ENCODE results near the gene ADO.

The ADO gene

DNA sequence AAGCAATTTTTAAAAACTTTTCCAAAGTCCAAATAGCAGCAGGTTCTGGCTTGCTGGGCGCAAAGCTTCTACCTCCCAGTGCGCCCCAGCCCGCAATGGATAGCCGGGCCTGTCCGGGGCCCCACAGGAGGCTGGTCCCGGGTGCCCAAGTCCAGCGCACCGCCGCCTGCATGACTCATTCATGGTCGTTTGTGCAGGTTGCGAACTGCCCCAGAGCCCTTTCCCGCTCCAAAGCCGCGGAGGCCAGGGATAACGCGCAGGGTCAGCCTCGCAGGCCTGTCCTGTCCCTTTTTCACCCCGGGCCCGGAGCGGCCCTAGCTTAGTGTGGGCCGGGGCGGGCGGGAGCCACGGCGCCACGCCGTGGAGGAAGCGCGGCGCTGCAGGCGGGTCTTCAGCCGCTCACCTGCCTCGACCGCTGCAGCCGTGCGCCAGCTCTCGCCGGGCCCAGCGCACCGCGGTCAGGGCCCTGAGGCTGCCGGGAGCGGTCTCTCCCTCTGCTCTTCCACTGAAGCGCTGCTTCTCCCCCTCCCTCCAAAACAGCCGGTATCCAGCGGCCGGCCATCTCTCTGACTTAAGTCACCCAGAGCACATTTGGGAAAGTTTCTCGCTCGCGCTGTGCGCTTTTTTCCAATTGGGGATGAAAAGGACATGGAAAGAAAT, 13.4 kb downstream of the ADO start:
- H3K4me3 ChIP-seq (ENCODE audit: low read length in 2 of 2): peak overlapping the region; percentile 67 to 81
- H3K27me3 ChIP-seq (ENCODE audit: control insufficient read depth in 2 of 2, insufficient read depth in 2 of 2, low read length in 2 of 2): peaks cover 22 to 40% of the 10 kb centered on the region in 2 donors
- peak overlapping the region; percentile 74 to 86 for H3K27ac ChIP-seq (ENCODE audit: low read depth in 2 of 2, low read length in 2 of 2)
- no peaks in the 10 kb centered on the region for H3K9me3 ChIP-seq (ENCODE audit: control insufficient read depth in 2 of 2, low read length in 2 of 2)
- peaks cover 18 to 32% of the 10 kb centered on the region in 2 donors for H3K4me1 ChIP-seq (ENCODE audit: control insufficient read depth in 2 of 2, insufficient read depth in 2 of 2, low read length in 2 of 2)
- peak overlapping the region; percentile 56 to 76 for H3K9ac ChIP-seq (ENCODE audit: low read depth in 1 of 2, low read length in 2 of 2)
- H3K36me3 ChIP-seq (ENCODE audit: control insufficient read depth in 2 of 2, insufficient read depth in 2 of 2, low read length in 2 of 2): no peaks in the 10 kb centered on the region

DNA sequence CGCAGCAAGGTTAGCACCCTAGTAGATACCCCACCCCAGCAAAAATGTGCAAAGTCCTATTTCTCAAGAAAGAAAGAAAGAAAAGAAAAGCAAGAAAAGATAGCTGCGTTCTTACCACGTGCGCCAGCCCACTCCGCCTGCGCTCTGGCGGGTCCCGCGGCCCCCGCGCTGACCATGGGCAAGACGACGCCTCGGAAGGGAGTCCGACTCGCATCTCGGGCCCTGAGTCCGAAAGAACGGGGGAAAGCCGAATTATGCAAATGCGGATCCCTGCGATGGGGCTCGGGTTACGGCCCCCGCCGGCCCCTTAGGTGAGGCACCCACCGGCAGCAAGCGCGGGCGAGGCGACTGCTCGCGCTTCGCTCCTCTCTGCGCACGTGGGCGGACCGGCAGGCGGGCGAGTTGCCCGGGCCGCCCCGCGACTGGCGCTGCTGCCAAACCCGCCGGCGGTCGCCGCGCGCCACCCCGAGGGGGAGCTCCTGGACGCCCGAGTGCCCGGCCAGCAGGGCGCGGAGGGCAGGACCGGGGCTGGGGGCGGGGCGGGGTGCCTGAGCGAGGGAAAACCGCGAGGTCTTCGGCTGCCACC, 14.0 kb downstream of the ADO start:
- Histone ChIP-seq H3K9me3 (ENCODE audit: control insufficient read depth in 2 of 2, low read length in 2 of 2) (no peaks in the 10 kb centered on the region), H3K27me3 (ENCODE audit: control insufficient read depth in 2 of 2, insufficient read depth in 2 of 2, low read length in 2 of 2) (peaks cover 22 to 40% of the 10 kb centered on the region in 2 donors), H3K27ac (ENCODE audit: low read depth in 2 of 2, low read length in 2 of 2) (no peak overlapping the region), H3K36me3 (ENCODE audit: control insufficient read depth in 2 of 2, insufficient read depth in 2 of 2, low read length in 2 of 2) (no peaks in the 10 kb centered on the region), H3K4me1 (ENCODE audit: control insufficient read depth in 2 of 2, insufficient read depth in 2 of 2, low read length in 2 of 2) (peaks cover 18 to 32% of the 10 kb centered on the region in 2 donors), H3K4me3 (ENCODE audit: low read length in 2 of 2) (peak overlapping the region; percentile 67 to 81), H3K9ac (ENCODE audit: low read depth in 1 of 2, low read length in 2 of 2) (peak overlapping the region in 1 of 2 donors; percentile 76)

DNA sequence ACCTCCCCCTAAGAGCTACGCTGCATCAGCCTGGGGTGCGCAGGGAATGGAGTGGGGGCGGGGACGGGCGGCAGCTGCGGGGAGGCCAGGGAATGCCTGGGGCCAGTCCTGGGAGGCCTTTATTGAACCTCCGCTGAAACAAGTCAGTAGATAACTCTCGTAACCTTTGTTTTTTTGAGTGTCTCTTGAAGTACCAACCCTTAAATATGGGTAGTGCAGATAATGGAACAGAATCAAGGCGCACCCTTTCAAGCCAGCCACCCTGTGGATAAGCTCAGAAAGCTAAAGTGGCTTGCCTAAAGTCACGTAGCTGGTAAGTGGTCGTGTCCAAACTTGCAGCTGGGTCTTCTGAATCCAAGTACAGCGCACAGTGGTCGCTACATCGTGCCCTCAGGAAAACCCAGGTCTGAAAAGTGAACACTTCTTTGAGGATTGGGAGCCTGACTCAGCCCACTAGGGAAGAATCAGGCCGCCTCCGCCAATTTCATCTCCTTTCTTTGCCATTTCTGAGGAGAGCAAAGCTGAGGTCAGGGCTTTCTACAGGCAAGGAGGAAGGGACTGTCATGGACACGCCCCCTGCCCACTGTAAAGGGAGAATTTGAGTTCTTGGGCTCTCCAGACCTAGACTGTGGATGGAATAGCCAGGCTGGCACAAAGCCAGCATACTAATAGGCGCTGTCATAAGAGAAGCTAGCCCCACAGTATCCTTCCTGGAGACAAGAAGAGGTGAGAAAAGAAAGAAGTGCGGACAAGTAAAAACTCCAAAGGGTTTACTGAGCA, 14.8 kb downstream of the ADO start:
- H3K9me3 ChIP-seq (ENCODE audit: control insufficient read depth in 2 of 2, low read length in 2 of 2): no peaks in the 10 kb centered on the region
- H3K4me3 ChIP-seq (ENCODE audit: low read length in 2 of 2): no peak overlapping the region
- no peaks in the 10 kb centered on the region for H3K36me3 ChIP-seq (ENCODE audit: control insufficient read depth in 2 of 2, insufficient read depth in 2 of 2, low read length in 2 of 2)
- H3K27ac ChIP-seq (ENCODE audit: low read depth in 2 of 2, low read length in 2 of 2): no peak overlapping the region
- H3K27me3 ChIP-seq (ENCODE audit: control insufficient read depth in 2 of 2, insufficient read depth in 2 of 2, low read length in 2 of 2): peaks cover 16 to 37% of the 10 kb centered on the region in 2 donors
- H3K9ac ChIP-seq (ENCODE audit: low read depth in 1 of 2, low read length in 2 of 2): no peak overlapping the region
- H3K4me1 ChIP-seq (ENCODE audit: control insufficient read depth in 2 of 2, insufficient read depth in 2 of 2, low read length in 2 of 2): peaks cover 18 to 31% of the 10 kb centered on the region in 2 donors

DNA sequence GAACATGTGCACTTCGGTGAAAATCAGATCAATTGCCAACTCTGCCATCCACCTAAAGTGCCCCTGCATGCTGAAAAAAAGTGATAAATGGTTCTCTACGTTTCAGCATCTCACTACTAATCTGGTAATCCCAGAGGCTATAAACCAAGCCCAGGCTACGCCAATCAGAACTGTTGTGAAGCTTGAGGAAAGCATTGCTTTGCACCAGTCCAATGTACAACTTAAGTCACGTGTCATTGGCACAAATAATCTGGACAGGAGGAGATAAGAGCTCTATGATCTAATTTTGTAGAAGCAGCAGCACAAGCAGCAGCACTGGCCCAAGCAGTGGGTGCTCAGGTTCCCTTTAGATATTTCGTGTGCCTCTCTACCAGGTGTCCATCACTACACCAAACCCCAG, 16.1 kb downstream of the ADO start:
- Histone ChIP-seq H3K4me1 (ENCODE audit: control insufficient read depth in 2 of 2, insufficient read depth in 2 of 2, low read length in 2 of 2) (peaks cover 11 to 21% of the 10 kb centered on the region in 2 donors), H3K27me3 (ENCODE audit: control insufficient read depth in 2 of 2, insufficient read depth in 2 of 2, low read length in 2 of 2) (peaks cover 10 to 25% of the 10 kb centered on the region in 2 donors)

DNA sequence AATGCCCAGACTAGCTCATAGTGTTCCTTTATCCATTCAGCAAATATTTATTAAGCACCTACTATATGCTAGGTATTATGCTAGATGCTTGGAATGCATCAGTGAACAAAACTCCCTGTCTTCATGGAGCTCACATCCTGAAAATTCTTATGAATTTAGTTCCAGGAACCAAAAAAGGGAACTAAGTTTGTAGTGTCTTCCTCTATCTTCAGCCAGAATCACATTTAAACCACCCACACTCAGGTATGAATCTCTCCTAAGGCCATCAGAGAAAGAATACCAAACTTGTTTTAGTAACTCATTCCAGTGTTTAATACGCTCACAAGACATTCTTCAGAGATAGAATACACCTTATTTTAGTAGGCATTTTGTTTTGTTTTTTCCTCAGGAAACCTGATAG, 21.8 kb downstream of the ADO start:
- Histone ChIP-seq H3K9me3 (ENCODE audit: control insufficient read depth in 2 of 2, low read length in 2 of 2) (no peaks in the 10 kb centered on the region), H3K27me3 (ENCODE audit: control insufficient read depth in 2 of 2, insufficient read depth in 2 of 2, low read length in 2 of 2) (peaks cover 0 to 3% of the 10 kb centered on the region in 2 donors), H3K4me1 (ENCODE audit: control insufficient read depth in 2 of 2, insufficient read depth in 2 of 2, low read length in 2 of 2) (no peaks in the 10 kb centered on the region), H3K9ac (ENCODE audit: low read depth in 1 of 2, low read length in 2 of 2) (no peak overlapping the region), H3K4me3 (ENCODE audit: low read length in 2 of 2) (no peak overlapping the region), H3K27ac (ENCODE audit: low read depth in 2 of 2, low read length in 2 of 2) (no peak overlapping the region), H3K36me3 (ENCODE audit: control insufficient read depth in 2 of 2, insufficient read depth in 2 of 2, low read length in 2 of 2) (no peaks in the 10 kb centered on the region)

More for the DNA sequence above, 16.1 kb downstream of the ADO start:
- H3K27ac ChIP-seq (ENCODE audit: low read depth in 2 of 2, low read length in 2 of 2): no peak overlapping the region
- H3K9me3 ChIP-seq (ENCODE audit: control insufficient read depth in 2 of 2, low read length in 2 of 2): no peaks in the 10 kb centered on the region
- no peak overlapping the region for H3K9ac ChIP-seq (ENCODE audit: low read depth in 1 of 2, low read length in 2 of 2)
- H3K4me3 ChIP-seq (ENCODE audit: low read length in 2 of 2): no peak overlapping the region
- H3K36me3 ChIP-seq (ENCODE audit: control insufficient read depth in 2 of 2, insufficient read depth in 2 of 2, low read length in 2 of 2): no peaks in the 10 kb centered on the region

DNA sequence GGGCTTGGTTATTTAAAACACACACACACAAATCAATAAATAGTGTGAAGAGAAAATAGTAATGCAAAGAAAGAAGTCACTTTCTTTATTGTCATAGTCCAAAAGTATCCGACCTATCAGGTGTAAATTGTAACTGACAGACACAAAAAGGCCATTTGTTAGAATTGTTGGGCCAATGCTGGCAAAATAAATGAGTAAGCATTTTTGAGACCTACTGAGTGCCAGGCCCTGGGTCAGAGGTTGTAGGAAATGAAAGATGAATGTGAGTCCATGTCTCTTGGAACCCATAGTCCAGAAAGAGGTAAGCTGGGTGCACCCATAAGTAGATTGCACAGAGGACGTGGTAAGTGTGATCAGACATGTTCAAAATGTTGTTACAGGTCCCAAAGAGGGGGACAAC, 25.1 kb downstream of the ADO start:
- Histone ChIP-seq H3K36me3 (ENCODE audit: control insufficient read depth in 2 of 2, insufficient read depth in 2 of 2, low read length in 2 of 2) (no peaks in the 10 kb centered on the region), H3K4me3 (ENCODE audit: low read length in 2 of 2) (no peak overlapping the region), H3K9me3 (ENCODE audit: control insufficient read depth in 2 of 2, low read length in 2 of 2) (no peaks in the 10 kb centered on the region), H3K9ac (ENCODE audit: low read depth in 1 of 2, low read length in 2 of 2) (no peak overlapping the region), H3K27me3 (ENCODE audit: control insufficient read depth in 2 of 2, insufficient read depth in 2 of 2, low read length in 2 of 2) (no peaks in the 10 kb centered on the region), H3K4me1 (ENCODE audit: control insufficient read depth in 2 of 2, insufficient read depth in 2 of 2, low read length in 2 of 2) (no peaks in the 10 kb centered on the region), H3K27ac (ENCODE audit: low read depth in 2 of 2, low read length in 2 of 2) (no peak overlapping the region)

DNA sequence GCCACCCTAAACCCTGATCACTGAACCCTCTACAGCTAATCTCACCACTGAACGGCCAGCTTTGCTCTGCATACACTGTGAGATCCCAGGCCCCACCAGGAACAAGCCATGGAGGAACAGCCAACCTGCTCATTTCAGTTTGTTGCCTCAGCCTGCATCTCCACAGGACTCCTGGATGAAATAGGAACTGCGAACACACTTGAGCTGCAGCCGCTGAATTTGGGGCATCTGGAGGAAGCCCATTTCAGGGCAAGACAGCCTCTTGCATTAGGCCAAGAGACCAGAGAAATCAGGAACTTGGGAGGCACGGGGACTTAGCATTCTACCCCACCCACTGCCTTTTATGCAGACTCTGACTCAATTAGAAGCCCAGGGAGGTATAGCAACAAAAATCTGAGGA, 26.2 kb downstream of the ADO start:
- H3K27ac ChIP-seq (ENCODE audit: low read depth in 2 of 2, low read length in 2 of 2): no peak overlapping the region
- H3K4me3 ChIP-seq (ENCODE audit: low read length in 2 of 2): no peak overlapping the region
- no peak overlapping the region for H3K9ac ChIP-seq (ENCODE audit: low read depth in 1 of 2, low read length in 2 of 2)
- H3K9me3 ChIP-seq (ENCODE audit: control insufficient read depth in 2 of 2, low read length in 2 of 2): no peaks in the 10 kb centered on the region
- no peaks in the 10 kb centered on the region for H3K27me3 ChIP-seq (ENCODE audit: control insufficient read depth in 2 of 2, insufficient read depth in 2 of 2, low read length in 2 of 2)
- no peaks in the 10 kb centered on the region for H3K4me1 ChIP-seq (ENCODE audit: control insufficient read depth in 2 of 2, insufficient read depth in 2 of 2, low read length in 2 of 2)
- H3K36me3 ChIP-seq (ENCODE audit: control insufficient read depth in 2 of 2, insufficient read depth in 2 of 2, low read length in 2 of 2): no peaks in the 10 kb centered on the region

DNA sequence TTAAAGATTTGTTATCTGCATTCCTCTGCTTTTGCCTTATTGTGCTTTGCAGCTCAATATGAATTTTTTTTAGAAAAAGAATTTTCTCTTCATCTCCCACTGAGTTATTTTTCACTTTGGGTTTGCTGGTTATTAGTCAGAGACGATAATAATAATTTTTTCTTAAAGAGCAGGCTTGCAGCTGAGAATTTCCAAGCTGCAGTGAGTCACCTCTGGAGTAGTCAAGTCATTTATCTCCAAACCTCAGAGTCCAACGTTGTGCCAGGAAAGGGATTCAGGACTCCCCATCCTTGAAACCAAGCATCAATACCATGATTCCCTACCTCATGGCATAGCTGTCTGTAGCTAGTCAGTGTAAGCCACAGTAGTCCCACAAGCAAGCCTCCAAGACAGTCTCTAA, 26.8 kb downstream of the ADO start:
- Histone ChIP-seq H3K27ac (ENCODE audit: low read depth in 2 of 2, low read length in 2 of 2) (no peak overlapping the region), H3K36me3 (ENCODE audit: control insufficient read depth in 2 of 2, insufficient read depth in 2 of 2, low read length in 2 of 2) (no peaks in the 10 kb centered on the region), H3K27me3 (ENCODE audit: control insufficient read depth in 2 of 2, insufficient read depth in 2 of 2, low read length in 2 of 2) (no peaks in the 10 kb centered on the region), H3K4me3 (ENCODE audit: low read length in 2 of 2) (no peak overlapping the region), H3K9me3 (ENCODE audit: control insufficient read depth in 2 of 2, low read length in 2 of 2) (no peaks in the 10 kb centered on the region), H3K4me1 (ENCODE audit: control insufficient read depth in 2 of 2, insufficient read depth in 2 of 2, low read length in 2 of 2) (no peaks in the 10 kb centered on the region), H3K9ac (ENCODE audit: low read depth in 1 of 2, low read length in 2 of 2) (no peak overlapping the region)

DNA sequence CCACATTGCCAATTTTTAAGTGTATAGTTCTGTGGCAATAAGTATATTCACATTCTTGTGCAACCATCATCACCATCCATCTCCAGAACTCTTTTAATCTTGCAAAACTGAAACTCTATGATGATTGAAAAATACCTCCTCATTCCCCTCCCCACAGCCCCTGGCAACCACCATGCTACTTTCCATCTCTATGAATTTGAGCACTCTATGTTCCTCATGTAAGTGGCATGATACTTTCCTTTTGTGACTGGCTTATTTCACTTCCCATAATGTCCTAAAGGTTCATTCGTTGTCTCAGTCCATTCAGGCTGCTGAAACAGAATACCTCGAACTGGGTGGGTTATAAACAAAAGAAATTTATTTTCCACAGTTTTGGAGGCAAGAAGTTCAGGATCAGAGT, 35.1 kb downstream of the ADO start:
- no peak overlapping the region for H3K4me3 ChIP-seq (ENCODE audit: low read length in 2 of 2)
- no peak overlapping the region for H3K27ac ChIP-seq (ENCODE audit: low read depth in 2 of 2, low read length in 2 of 2)
- H3K9me3 ChIP-seq (ENCODE audit: control insufficient read depth in 2 of 2, low read length in 2 of 2): no peaks in the 10 kb centered on the region
- no peaks in the 10 kb centered on the region for H3K4me1 ChIP-seq (ENCODE audit: control insufficient read depth in 2 of 2, insufficient read depth in 2 of 2, low read length in 2 of 2)
- no peaks in the 10 kb centered on the region for H3K27me3 ChIP-seq (ENCODE audit: control insufficient read depth in 2 of 2, insufficient read depth in 2 of 2, low read length in 2 of 2)
- no peaks in the 10 kb centered on the region for H3K36me3 ChIP-seq (ENCODE audit: control insufficient read depth in 2 of 2, insufficient read depth in 2 of 2, low read length in 2 of 2)
- no peak overlapping the region for H3K9ac ChIP-seq (ENCODE audit: low read depth in 1 of 2, low read length in 2 of 2)

DNA sequence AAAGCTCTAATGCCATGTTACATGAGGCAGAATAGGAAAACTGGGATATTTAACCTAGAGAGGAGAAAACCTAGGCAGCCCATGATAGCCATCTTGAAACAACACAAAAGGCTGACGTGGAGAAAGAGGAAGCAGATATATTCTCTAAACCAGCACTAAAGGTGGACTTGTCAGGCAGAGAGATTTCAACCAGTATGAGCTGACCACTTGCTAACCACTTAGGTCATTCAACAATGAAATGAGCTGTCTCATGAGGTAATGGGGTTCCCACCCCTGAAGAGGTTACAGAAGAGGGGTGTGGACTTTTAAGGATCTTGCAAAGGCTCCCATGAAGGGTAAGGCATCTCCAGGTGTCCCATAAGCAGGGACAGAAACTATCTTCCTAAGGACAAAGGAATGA, 38.5 kb downstream of the ADO start:
- Histone ChIP-seq H3K4me3 (ENCODE audit: low read length in 2 of 2) (no peak overlapping the region), H3K9me3 (ENCODE audit: control insufficient read depth in 2 of 2, low read length in 2 of 2) (peaks cover 0 to 5% of the 10 kb centered on the region in 2 donors), H3K9ac (ENCODE audit: low read depth in 1 of 2, low read length in 2 of 2) (no peak overlapping the region), H3K27me3 (ENCODE audit: control insufficient read depth in 2 of 2, insufficient read depth in 2 of 2, low read length in 2 of 2) (no peaks in the 10 kb centered on the region), H3K36me3 (ENCODE audit: control insufficient read depth in 2 of 2, insufficient read depth in 2 of 2, low read length in 2 of 2) (no peaks in the 10 kb centered on the region), H3K27ac (ENCODE audit: low read depth in 2 of 2, low read length in 2 of 2) (no peak overlapping the region), H3K4me1 (ENCODE audit: control insufficient read depth in 2 of 2, insufficient read depth in 2 of 2, low read length in 2 of 2) (no peaks in the 10 kb centered on the region)

Measured in mucosa of rectum (tissue), 2 donors.